WERI-Rb-1 (cell line): Measurements from ENCODE around the gene AMOT.

Source experiments
- DNase-seq: peaks from one replicate; pipeline ENCODE4 v3.0.0-alpha.2; 2020
- H3K27ac ChIP-seq: fragments of 250-450 bp; sonication (Bioruptor Pico); 2 replicates; pipeline ENCODE4 v1.5.1; 2020; ENCODE audit warnings: mild to moderate bottlenecking, moderate library complexity
- H3K27me3 ChIP-seq: fragments of 250-450 bp; sonication (Bioruptor Pico); 2 replicates; pipeline ENCODE4 v1.5.1; 2021; ENCODE audit warnings: mild to moderate bottlenecking, low read depth, moderate library complexity; ENCODE audit not compliant: insufficient read depth, severe bottlenecking
- H3K36me3 ChIP-seq: fragments of 250-450 bp; sonication (Bioruptor Pico); 2 replicates; pipeline ENCODE4 v1.5.1; 2020; ENCODE audit warnings: mild to moderate bottlenecking, moderate library complexity
- H3K4me3 ChIP-seq: 2 replicates; pipeline ENCODE4 v1.5.1; 2011; ENCODE audit warnings: low read depth, mild to moderate bottlenecking, control low read depth, low read length
- H3K9me3 ChIP-seq: fragments of 250-450 bp; sonication (Bioruptor Pico); 2 replicates; pipeline ENCODE4 v1.5.1; 2021; ENCODE audit warnings: mild to moderate bottlenecking, moderate library complexity; ENCODE audit not compliant: severe bottlenecking
- CTCF ChIP-seq: IDR thresholded peaks from 2 replicates; pipeline ENCODE4 v1.5.1; 2011; ENCODE audit warnings: low read depth, mild to moderate bottlenecking, control low read depth, inconsistent platforms, low read length

AMOT gene

GRCh38 chrX:112840382-112841113, at the start of gene AMOT:
Gene AMOT (minus strand): TSS chrX:112840831. CDS start chrX:112823126, 17,705 bp downstream.
- peak; percentile 92 for DNase-seq
- TF ChIP-seq CTCF, result no peak
- Histone ChIP-seq H3K36me3 (no peaks in the 10 kb centered on the region), H3K4me3 (peak within 1 kb of the TSS; percentile 93), H3K27ac (peak within 1 kb of the TSS; percentile 89), H3K27me3 (peaks cover 8% of the 10 kb centered on the region), H3K9me3 (no peaks in the 10 kb centered on the region)

- no peak for TF ChIP-seq CTCF
- no peak for DNase-seq
- H3K36me3 ChIP-seq, result no peaks in the 10 kb centered on the region
Measured at GRCh38 chrX:112889400-112889799, 48.8 kb upstream of the AMOT start.

GRCh38 chrX:112888916-112889315, 48.3 kb upstream of the AMOT start:
- no peak for TF ChIP-seq CTCF
- Histone ChIP-seq H3K36me3 (no peaks in the 10 kb centered on the region), H3K4me3 (no peak overlapping the region), H3K9me3 (no peaks in the 10 kb centered on the region), H3K27ac (no peak overlapping the region), H3K27me3 (peaks cover 60% of the 10 kb centered on the region)
- no peak for DNase-seq

More at GRCh38 chrX:112889400-112889799, 48.8 kb upstream of the AMOT start:
- Histone ChIP-seq H3K4me3 (no peak overlapping the region), H3K27me3 (peaks cover 57% of the 10 kb centered on the region), H3K27ac (no peak overlapping the region), H3K9me3 (no peaks in the 10 kb centered on the region)

GRCh38 chrX:112877771-112878173, 37.1 kb upstream of the AMOT start:
- peaks cover 2% of the 10 kb centered on the region for H3K9me3 ChIP-seq
- no peak for DNase-seq
- no peaks in the 10 kb centered on the region for H3K36me3 ChIP-seq
- peaks cover 77% of the 10 kb centered on the region for H3K27me3 ChIP-seq
- no peak for TF ChIP-seq CTCF
- no peak overlapping the region for H3K27ac ChIP-seq
- H3K4me3 ChIP-seq, result no peak overlapping the region

GRCh38 chrX:112874614-112875013, 34.0 kb upstream of the AMOT start:
- Histone ChIP-seq H3K27ac (no peak overlapping the region), H3K27me3 (peaks cover 61% of the 10 kb centered on the region), H3K4me3 (no peak overlapping the region), H3K9me3 (peaks cover 2% of the 10 kb centered on the region), H3K36me3 (no peaks in the 10 kb centered on the region)
- TF ChIP-seq CTCF, result no peak
- no peak for DNase-seq

GRCh38 chrX:112874175-112874574, 33.5 kb upstream of the AMOT start:
- Histone ChIP-seq H3K4me3 (no peak overlapping the region), H3K27ac (no peak overlapping the region), H3K36me3 (no peaks in the 10 kb centered on the region), H3K27me3 (peaks cover 58% of the 10 kb centered on the region), H3K9me3 (no peaks in the 10 kb centered on the region)
- DNase-seq, result no peak
- no peak for TF ChIP-seq CTCF
